ENCODE data around the gene C22orf23.

- TF ChIP-seq, protein P1, sequence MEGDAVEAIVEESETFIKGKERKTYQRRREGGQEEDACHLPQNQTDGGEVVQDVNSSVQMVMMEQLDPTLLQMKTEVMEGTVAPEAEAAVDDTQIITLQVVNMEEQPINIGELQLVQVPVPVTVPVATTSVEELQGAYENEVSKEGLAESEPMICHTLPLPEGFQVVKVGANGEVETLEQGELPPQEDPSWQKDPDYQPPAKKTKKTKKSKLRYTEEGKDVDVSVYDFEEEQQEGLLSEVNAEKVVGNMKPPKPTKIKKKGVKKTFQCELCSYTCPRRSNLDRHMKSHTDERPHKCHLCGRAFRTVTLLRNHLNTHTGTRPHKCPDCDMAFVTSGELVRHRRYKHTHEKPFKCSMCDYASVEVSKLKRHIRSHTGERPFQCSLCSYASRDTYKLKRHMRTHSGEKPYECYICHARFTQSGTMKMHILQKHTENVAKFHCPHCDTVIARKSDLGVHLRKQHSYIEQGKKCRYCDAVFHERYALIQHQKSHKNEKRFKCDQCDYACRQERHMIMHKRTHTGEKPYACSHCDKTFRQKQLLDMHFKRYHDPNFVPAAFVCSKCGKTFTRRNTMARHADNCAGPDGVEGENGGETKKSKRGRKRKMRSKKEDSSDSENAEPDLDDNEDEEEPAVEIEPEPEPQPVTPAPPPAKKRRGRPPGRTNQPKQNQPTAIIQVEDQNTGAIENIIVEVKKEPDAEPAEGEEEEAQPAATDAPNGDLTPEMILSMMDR (IDR thresholded peaks at IDR 0.05) = no peak
- TF ChIP-seq POLR2A (IDR thresholded peaks at IDR 0.05) = no peak
Observed at GRCh38 chr22:37910890-37911672, 42.3 kb downstream of the C22orf23 start.

All from body of pancreas (tissue), 4 donors.